HG02973 (cell line): ENCODE measurements around the gene GTSE1.

Experiments
- ATAC-seq: cut with Tn5 transposase; IDR thresholded peaks from one replicate; pipeline ENCODE4 v1.9.1; 2021; ENCODE audit warnings: moderate library complexity; ENCODE audit not compliant: unreplicated experiment

The GTSE1 gene

GRCh38 chr22:46363611-46364321 lies 67.1 kb downstream of the GTSE1 start:
- ATAC-seq, result no peak

GRCh38 chr22:46364341-46365165 lies 67.9 kb downstream of the GTSE1 start:
- no peak for ATAC-seq

DNA sequence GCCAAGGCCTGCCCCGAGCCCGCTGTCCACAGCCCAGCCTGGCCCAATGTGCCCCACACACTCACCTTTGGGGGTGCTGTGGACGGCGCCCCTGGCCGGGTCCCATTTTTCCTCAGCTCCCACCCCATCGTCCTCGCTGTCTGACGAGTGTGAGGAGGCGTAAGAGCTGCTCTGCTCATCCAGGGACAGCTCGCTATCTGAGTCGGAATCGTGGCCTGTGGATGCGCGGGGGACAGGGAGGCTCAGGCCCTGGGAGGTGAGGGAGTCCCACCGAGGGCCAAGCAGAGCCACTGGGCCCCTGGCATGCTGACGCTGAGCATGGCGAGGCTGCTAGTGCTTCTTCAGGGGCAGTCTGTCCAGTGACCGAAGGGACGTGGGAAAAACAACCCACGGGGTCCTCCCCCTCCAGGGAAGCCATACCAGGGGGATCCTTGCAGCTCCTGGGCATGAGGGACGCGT lies 68.5 kb downstream of the GTSE1 start:
- ATAC-seq, result no peak

DNA sequence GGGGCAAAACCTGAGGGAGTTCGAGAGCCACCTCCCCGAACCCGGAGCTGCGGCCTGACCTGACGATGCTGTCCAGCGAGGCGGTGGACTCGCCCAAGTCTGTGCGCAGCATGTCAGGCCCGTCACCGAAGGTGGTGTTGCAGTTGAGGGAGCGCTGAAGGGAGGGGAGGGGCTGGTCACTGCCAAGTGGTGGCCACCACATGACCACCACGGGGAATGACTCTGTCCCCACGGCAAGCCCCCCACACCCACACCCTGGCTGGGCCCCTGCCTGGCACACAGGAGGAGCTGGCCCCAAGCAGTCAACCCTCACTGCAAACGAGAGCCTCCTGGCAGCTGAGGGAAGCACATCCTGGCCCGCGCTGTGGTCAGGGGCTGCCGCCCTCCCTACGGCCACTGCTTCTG lies 69.7 kb downstream of the GTSE1 start:
- no peak for ATAC-seq

DNA sequence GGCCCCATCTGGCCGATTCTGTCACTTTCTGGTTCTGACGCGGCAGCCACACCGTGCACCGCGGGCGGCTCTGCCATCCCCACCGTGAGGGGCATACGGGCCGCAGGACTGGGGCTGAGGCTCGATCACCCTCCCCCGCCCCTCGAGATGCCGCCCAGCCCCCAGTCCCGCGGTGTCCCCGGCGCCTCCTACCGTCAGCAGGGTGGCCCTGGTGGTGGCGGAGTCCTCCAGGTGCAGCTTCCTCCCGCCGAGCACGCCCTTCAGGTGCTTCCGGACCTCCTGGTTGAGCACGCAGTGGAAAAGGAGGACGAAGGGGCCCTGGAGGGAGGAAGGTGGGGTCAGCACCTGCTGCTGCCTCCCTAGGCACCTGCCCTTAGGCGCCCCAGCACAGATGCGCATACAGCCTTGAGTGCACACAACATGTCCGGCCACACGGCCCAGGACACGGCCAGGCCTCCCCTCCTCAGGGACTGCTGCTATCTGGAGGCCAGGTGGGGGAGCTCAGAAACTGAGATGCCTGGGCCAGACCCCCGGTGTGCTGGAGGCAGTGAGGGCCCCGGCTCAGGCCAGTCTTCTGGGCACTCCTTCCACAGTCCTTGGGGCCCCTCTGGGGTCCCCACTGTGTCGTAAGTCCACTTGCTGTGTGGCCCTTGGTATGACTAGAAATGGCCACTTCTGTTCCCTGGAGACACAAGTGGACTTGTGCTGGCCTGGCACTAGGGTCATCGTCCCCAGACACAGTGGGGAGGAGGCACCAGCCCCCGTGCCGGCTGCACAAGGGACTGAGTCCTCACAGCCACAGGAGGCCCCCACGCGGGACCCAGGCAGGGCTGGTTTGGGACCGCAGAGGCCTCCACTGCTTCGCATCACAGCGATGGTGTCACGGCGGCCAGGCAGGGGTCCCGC lies 70.4 kb downstream of the GTSE1 start:
- no peak for ATAC-seq

- no peak for ATAC-seq
Measured at GRCh38 chr22:46367707-46368191, 71.1 kb downstream of the GTSE1 start.

DNA sequence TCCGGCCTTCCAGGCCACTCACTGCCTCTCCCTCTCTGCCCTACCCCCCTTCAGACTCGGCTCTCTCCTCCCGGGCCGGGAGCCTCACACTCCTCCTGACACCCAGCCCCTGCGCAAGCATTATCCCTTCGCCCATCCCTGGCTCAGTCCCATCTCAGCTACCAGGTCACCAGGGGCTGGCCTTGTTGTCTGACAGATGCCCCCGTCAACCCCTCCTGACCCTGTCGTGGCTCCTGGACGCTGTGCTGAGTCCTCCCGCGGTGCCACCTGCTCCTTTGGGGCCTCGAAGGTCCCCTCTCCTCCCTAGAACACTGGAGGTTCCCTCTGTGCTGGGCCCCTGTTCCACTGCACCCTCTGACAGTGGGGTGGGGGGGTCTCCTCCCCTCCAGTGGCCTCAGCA lies 71.8 kb downstream of the GTSE1 start:
- ATAC-seq, result no peak

DNA sequence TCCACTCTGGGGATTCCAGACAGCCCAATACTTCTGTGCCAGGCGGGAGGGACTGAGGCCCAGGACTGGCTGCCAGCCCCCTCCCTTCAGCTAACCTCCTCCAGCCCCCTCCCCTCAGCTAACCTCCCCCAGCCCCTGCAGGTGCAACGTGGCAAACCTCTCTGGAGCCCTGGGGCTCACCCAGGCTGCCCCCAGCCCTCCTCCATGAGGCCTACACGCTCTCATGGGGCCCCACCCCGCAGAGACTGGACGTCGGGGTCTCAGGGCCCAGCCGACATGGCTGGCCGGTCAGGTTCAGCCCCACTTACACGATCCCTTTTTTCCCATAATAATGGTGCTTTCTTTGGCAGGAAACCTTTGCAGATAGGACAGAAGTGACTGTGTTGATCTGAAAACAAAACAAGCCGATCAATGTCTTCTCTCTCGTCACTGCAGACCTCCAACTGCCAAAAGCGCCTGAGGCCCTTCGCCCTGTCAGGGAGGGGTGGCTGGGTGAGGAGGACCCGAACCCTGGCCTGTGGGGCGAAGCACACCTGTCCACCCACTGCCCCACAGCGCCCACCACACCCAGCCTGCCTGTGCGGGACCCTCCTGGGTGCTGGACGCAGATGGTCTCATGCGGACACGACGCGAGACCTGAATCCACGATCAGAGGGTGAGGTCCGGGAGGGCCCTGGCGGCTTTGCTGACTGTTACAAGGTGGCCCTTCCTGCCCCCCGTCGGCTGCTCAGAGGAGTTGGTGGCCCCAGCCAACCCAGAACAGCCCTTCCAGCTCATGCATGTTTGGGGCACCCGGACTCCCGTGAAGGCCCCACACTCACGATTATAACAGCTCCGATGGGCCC lies 72.4 kb downstream of the GTSE1 start:
- no peak for ATAC-seq

- ATAC-seq, result no peak
Measured at GRCh38 chr22:46369716-46370583, 73.3 kb downstream of the GTSE1 start.

DNA sequence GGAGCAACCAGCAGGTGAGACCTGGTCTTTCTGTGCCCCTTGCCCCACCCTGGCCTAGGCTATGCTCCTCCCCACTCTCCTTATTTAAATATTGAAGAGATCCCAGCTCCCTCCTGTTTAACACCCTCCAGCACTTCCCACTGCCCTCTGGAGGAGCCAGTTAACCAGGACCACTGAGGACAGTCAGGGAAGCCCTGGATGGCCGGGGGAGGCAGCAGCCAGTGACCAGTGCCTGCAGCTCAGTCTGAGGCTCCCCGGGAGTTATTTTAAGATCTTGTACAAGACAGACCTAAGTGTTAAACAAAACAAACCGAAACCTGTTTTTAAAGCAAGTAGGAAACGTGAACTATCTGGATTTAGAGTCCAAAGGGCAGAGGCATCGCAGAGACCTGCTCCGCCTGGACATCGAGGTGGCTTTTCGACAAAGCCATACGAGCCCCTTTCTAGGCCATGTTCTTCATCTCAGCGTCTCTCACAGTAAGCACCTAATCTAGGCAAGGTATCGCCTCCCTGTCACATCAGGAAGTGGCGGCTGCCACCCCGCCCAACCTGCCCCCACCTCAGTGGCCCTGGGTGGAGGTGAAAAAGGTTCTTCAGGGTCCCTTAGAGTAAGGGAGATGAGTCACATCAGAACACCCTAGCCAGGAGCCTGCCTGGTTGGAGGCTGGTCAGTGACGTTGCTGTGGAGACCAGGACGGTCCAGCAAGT lies 74.1 kb downstream of the GTSE1 start:
- ATAC-seq, result no peak

GRCh38 chr22:46371623-46372226 lies 75.1 kb downstream of the GTSE1 start:
- no peak for ATAC-seq

- no peak for ATAC-seq
Measured at GRCh38 chr22:46372686-46373085, 76.0 kb downstream of the GTSE1 start.

GRCh38 chr22:46373159-46373558 lies 76.5 kb downstream of the GTSE1 start:
- ATAC-seq, result no peak

GRCh38 chr22:46373921-46374662 lies 77.4 kb downstream of the GTSE1 start:
- no peak for ATAC-seq

- no peak for ATAC-seq
Measured at GRCh38 chr22:46374663-46375474, 78.2 kb downstream of the GTSE1 start.

GRCh38 chr22:46376111-46376510 lies 79.4 kb downstream of the GTSE1 start:
- ATAC-seq, result no peak
